NB4 (cell line): ENCODE results near the gene ALOX5.
"Not testable (repeated sequence)": the region's sequence is repeated elsewhere in the genome, so short reads cannot be mapped to it uniquely, and the experiment has no call there.

Experiments used
- DNase-seq: peaks from one replicate; pipeline ENCODE4 v3.0.0; 2010; ENCODE audit warnings: low read depth
- H3K4me3 ChIP-seq: one replicate; pipeline ENCODE4 v1.5.1; 2011; ENCODE audit warnings: mild to moderate bottlenecking, low read depth, low read length, moderate library complexity
- CTCF ChIP-seq: IDR thresholded peaks from one replicate; pipeline ENCODE4 v1.5.1; 2012; ENCODE audit warnings: low read depth, low read length
- MAX ChIP-seq: IDR thresholded peaks from 2 replicates; pipeline ENCODE4 v1.6.1; 2011; ENCODE audit warnings: low read depth, low read length
- MYC ChIP-seq: IDR thresholded peaks from 2 replicates; pipeline ENCODE4 v1.6.1; 2011; ENCODE audit warnings: low read depth, low read length
- POLR2A ChIP-seq: IDR thresholded peaks from 2 replicates; pipeline ENCODE4 v1.6.1; 2011; ENCODE audit warnings: mild to moderate bottlenecking; ENCODE audit not compliant: insufficient read length; ENCODE audit errors: extremely low read depth

ALOX5 gene

GRCh38 chr10:45407542-45407941 lies 33.5 kb downstream of the ALOX5 start:
- TF ChIP-seq POLR2A (no peak), CTCF (no peak), MYC (no peak), MAX (no peak)
- DNase-seq, result no peak
- H3K4me3 ChIP-seq, result no peak overlapping the region

- no peak for TF ChIP-seq MYC
- TF ChIP-seq MAX, result no peak
- TF ChIP-seq POLR2A, result no peak
- no peak for TF ChIP-seq CTCF
- no peak for DNase-seq
- no peak overlapping the region for H3K4me3 ChIP-seq
These were observed 34.7 kb downstream of the ALOX5 start for GRCh38 chr10:45408421-45409319.

GRCh38 chr10:45409347-45409746 lies 35.3 kb downstream of the ALOX5 start:
- not testable (repeated sequence) for H3K4me3 ChIP-seq, DNase-seq

GRCh38 chr10:45409782-45410181 lies 35.8 kb downstream of the ALOX5 start:
- H3K4me3 ChIP-seq, result no peak overlapping the region
- DNase-seq, result no peak
- no peak for TF ChIP-seq CTCF
- no peak for TF ChIP-seq MAX
- TF ChIP-seq POLR2A, result no peak
- TF ChIP-seq MYC, result no peak

- no peak overlapping the region for H3K4me3 ChIP-seq
- TF ChIP-seq MYC (no peak), MAX (no peak), CTCF (no peak), POLR2A (no peak)
- DNase-seq, result no peak
These were observed 36.4 kb downstream of the ALOX5 start for GRCh38 chr10:45410489-45410806.

- no peak for DNase-seq
- no peak overlapping the region for H3K4me3 ChIP-seq
- TF ChIP-seq POLR2A, result no peak
- no peak for TF ChIP-seq MAX
- no peak for TF ChIP-seq MYC
- no peak for TF ChIP-seq CTCF
These were observed 37.0 kb downstream of the ALOX5 start for GRCh38 chr10:45410807-45411606.
